Medulla oblongata (tissue), 1 donor: ENCODE results near the gene GRSF1.
"Not testable (repeated sequence)": the region's sequence is repeated elsewhere in the genome, so short reads cannot be mapped to it uniquely, and the experiment has no call there.

Experiments
- DNase-seq: peaks from one replicate; pipeline ENCODE4 v3.0.0-alpha.2; 2015; ENCODE audit errors: extremely low spot score

GRSF1 gene

GRCh38 chr4:70839589-70840093 lies at the start of gene GRSF1:
GRSF1 (minus strand) TSS chr4:70839890; CDS start chr4:70839827, 63 bp downstream.
- peak; percentile 92 for DNase-seq

GRCh38 chr4:70885174-70885573 lies 45.5 kb upstream of the GRSF1 start:
- no peak for DNase-seq

GRCh38 chr4:70880739-70881138 lies 41.0 kb upstream of the GRSF1 start:
- no peak for DNase-seq

- no peak for DNase-seq
Measured at GRCh38 chr4:70877556-70877955, 37.9 kb upstream of the GRSF1 start.

- DNase-seq = no peak
Measured at GRCh38 chr4:70874268-70875156, 34.8 kb upstream of the GRSF1 start.

- no peak for DNase-seq
Measured at GRCh38 chr4:70873216-70873615, 33.5 kb upstream of the GRSF1 start.

- DNase-seq = no peak
Measured at GRCh38 chr4:70868778-70869177, 29.1 kb upstream of the GRSF1 start.

- no peak for DNase-seq
Measured at GRCh38 chr4:70863099-70863790, 23.6 kb upstream of the GRSF1 start.

GRCh38 chr4:70859066-70859465 lies 19.4 kb upstream of the GRSF1 start:
- DNase-seq = no peak

GRCh38 chr4:70858454-70858853 lies 18.8 kb upstream of the GRSF1 start:
- DNase-seq = no peak

- no peak for DNase-seq
Measured at GRCh38 chr4:70855464-70855863, 15.8 kb upstream of the GRSF1 start.

GRCh38 chr4:70849291-70849690 lies 9.6 kb upstream of the GRSF1 start:
- peak; percentile 37 for DNase-seq

GRCh38 chr4:70844180-70844579 lies 4.5 kb upstream of the GRSF1 start:
- DNase-seq = no peak

GRCh38 chr4:70842761-70843435 lies 3.2 kb upstream of the GRSF1 start:
- DNase-seq = no peak

GRCh38 chr4:70841951-70842350 lies 2.3 kb upstream of the GRSF1 start:
- no peak for DNase-seq

GRCh38 chr4:70841211-70841610 lies 1.5 kb upstream of the GRSF1 start:
- no peak for DNase-seq

GRCh38 chr4:70840631-70841030 lies 941 bp upstream of the GRSF1 start:
- DNase-seq = not testable (repeated sequence)

- peak; percentile 40 for DNase-seq
Measured at GRCh38 chr4:70840137-70840536, 447 bp upstream of the GRSF1 start.

- peak; percentile 43 for DNase-seq
Measured at GRCh38 chr4:70838666-70839588, 763 bp downstream of the GRSF1 start.

- DNase-seq = peak; percentile 21
Measured at GRCh38 chr4:70838204-70838603, 1.5 kb downstream of the GRSF1 start.

- DNase-seq = no peak
Measured at GRCh38 chr4:70836081-70836480, 3.6 kb downstream of the GRSF1 start.
